Neuron (in vitro differentiated cells): ENCODE measurements around the gene COA5.
"Not testable (repeated sequence)": the region's sequence is repeated elsewhere in the genome, so short reads cannot be mapped to it uniquely, and the experiment has no call there.

Experiments
- H2AFZ ChIP-seq: one replicate; pipeline ENCODE4 v1.6.1; 2013; ENCODE audit warnings: low read depth, mild to moderate bottlenecking, inconsistent platforms, low read length, moderate library complexity
- H3K27me3 ChIP-seq: one replicate; pipeline ENCODE4 v1.6.1; 2013; ENCODE audit warnings: low read length; ENCODE audit not compliant: insufficient read depth
- H3K36me3 ChIP-seq: one replicate; pipeline ENCODE4 v1.6.1; 2013; ENCODE audit warnings: low read length; ENCODE audit not compliant: insufficient read depth
- H3K4me1 ChIP-seq: one replicate; pipeline ENCODE4 v1.6.1; 2013; ENCODE audit warnings: low read length; ENCODE audit not compliant: insufficient read depth
- H3K4me3 ChIP-seq: 2 replicates; pipeline ENCODE4 v1.5.1; 2013; ENCODE audit warnings: mild to moderate bottlenecking, low read length, moderate library complexity
- H3K9me3 ChIP-seq: one replicate; pipeline ENCODE4 v1.6.1; 2013; ENCODE audit warnings: low read length

Gene COA5

DNA sequence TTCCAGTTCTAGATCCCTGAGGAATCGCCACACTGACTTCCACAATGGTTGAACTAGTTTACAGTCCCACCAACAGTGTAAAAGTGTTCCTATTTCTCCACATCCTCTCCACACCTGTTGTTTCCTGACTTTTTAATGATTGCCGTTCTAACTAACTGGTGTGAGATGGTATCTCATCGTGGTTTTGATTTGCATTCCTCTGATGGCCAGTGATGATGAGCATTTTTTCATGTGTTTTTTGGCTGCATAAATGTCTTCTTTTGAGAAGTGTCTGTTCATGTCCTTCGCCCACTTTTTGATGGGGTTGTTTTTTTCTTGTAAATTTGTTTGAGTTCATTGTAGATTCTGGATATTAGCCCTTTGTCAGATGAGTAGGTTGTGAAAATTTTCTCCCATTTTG lies 13.6 kb downstream of the COA5 start:
- not testable (repeated sequence) for H3K4me3 ChIP-seq, H2AFZ ChIP-seq, H3K9me3 ChIP-seq, H3K4me1 ChIP-seq, H3K27me3 ChIP-seq
- H3K36me3 ChIP-seq = peaks cover 35% of the 10 kb centered on the region

DNA sequence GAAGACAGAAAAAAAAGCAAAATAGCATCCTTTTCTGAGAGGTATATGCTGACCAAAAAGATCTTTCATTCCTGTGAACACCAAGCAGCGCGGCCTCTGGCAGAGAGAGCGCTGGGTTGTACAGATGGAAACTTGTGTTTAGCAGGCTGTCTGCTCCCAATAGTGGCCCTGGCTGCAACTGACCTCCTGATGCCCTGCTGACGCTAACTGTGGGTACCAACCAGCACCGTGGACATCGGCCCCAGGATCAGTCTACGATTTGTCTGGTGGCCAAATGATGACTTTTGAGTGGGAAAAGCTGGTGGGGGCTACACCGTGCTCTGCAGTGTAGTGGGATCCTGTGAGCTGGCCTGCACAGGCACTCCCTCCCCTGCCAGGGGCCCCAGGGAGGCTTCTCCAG lies 15.7 kb downstream of the COA5 start:
- H3K4me3 ChIP-seq = no peak overlapping the region
- no peak overlapping the region for H2AFZ ChIP-seq
- no peaks in the 10 kb centered on the region for H3K27me3 ChIP-seq
- peaks cover 20% of the 10 kb centered on the region for H3K36me3 ChIP-seq
- H3K4me1 ChIP-seq = no peaks in the 10 kb centered on the region
- H3K9me3 ChIP-seq = peaks cover 3% of the 10 kb centered on the region

DNA sequence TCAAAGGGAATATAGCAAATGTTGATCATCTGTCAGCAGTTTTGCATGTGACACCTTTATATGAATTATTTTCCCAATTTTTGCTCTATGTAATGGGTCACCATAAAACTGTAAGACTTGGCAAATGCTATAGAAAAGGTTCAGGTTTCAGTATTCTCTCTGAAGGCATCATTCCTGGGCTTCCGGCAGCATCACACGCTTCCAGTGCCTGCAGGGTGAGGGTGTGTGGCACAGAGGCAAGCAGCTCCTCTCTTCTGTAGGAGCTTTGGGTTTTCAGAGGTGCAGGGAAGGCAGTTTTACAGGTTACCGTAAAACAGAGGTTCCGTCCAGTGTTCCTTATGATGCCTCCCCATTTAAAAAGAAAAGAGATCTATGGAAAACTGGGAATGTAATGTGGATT lies 18.8 kb downstream of the COA5 start:
- Histone ChIP-seq H3K4me1 (no peaks in the 10 kb centered on the region), H3K9me3 (peaks cover 3% of the 10 kb centered on the region), H3K36me3 (peaks cover 22% of the 10 kb centered on the region), H3K27me3 (no peaks in the 10 kb centered on the region), H3K4me3 (no peak overlapping the region), H2AFZ (no peak overlapping the region)

DNA sequence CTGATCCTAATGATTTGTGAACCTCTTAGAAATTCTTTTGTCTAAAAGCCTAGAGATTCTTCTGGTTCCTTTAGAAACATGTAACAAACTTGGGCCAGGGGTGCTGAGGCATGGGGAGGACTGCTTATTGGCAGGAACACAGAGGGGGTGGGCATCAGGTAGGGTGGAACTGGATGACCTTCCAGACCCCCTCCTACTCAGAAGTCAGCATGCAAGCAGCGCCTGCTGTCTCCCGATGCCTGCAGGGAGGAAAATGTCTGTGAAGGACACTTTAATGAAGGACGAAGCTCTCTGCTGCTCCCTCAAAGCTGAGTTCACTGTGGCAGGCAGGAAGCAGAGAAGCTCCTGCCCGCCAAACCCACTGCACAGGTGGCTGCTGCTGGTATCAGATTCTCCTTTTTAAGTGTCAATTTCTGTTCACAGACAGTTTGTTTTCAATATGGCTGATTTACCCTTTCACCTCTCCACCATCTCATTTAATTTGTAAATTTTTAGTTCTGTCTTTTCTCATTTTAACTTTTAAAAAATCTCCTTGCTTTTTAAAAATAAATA lies 19.4 kb downstream of the COA5 start:
- no peaks in the 10 kb centered on the region for H3K27me3 ChIP-seq
- H2AFZ ChIP-seq = no peak overlapping the region
- peaks cover 1% of the 10 kb centered on the region for H3K9me3 ChIP-seq
- H3K36me3 ChIP-seq = peaks cover 22% of the 10 kb centered on the region
- no peaks in the 10 kb centered on the region for H3K4me1 ChIP-seq
- no peak overlapping the region for H3K4me3 ChIP-seq

DNA sequence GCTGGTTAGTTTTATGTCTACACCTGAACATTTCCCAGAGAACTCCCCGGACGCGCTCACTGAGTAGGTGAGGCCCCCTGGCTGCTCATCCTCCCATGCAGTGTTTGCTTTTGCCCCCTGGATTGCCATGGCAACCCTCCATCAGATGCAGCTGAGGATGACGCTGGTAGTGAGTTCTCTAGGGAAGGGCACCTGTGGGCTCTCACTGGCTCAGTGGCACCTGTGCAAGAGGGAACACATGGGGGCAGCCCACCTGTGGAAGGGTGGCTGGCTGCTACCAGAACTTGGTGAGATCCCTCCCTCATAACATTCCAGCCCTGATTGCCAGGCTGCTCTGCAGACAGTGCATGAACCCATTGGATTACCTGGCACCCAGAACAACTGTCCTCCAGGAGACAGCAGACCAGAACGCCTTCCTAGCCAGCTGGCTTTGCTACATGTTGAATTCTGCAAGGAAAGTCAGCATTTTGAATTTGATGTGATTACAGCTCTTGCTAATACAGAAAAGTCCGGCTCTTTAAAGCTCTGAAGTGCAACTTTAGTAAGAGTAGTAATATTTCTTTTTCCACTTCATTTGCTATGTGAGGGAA lies 21.7 kb downstream of the COA5 start:
- H3K4me1 ChIP-seq = no peaks in the 10 kb centered on the region

DNA sequence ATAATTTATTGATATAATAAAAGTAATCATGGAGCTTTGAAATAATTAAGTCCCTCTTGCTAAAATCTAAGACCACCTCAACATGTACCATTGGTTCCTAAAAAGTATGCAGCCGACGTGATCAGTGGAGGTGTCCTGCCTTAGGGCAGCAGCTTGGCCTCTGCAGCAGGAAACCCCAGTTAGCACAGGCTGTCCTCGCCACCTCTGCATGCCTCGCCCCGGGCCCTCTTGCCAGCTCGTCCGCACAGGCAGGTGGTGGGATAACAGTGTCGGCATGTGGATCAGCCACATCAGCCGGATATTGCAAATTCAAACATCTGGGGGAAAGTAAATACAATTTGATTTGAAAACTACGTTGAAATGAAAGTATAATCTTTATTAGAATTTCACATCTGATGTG lies 22.9 kb downstream of the COA5 start:
- no peaks in the 10 kb centered on the region for H3K9me3 ChIP-seq
- no peaks in the 10 kb centered on the region for H3K4me1 ChIP-seq
- no peak overlapping the region for H3K4me3 ChIP-seq
- no peaks in the 10 kb centered on the region for H3K27me3 ChIP-seq
- H3K36me3 ChIP-seq = peaks cover 19% of the 10 kb centered on the region
- no peak overlapping the region for H2AFZ ChIP-seq

More for the DNA sequence above, 21.7 kb downstream of the COA5 start:
- Histone ChIP-seq H3K4me3 (no peak overlapping the region), H3K27me3 (no peaks in the 10 kb centered on the region), H3K9me3 (no peaks in the 10 kb centered on the region), H2AFZ (no peak overlapping the region), H3K36me3 (peaks cover 24% of the 10 kb centered on the region)

DNA sequence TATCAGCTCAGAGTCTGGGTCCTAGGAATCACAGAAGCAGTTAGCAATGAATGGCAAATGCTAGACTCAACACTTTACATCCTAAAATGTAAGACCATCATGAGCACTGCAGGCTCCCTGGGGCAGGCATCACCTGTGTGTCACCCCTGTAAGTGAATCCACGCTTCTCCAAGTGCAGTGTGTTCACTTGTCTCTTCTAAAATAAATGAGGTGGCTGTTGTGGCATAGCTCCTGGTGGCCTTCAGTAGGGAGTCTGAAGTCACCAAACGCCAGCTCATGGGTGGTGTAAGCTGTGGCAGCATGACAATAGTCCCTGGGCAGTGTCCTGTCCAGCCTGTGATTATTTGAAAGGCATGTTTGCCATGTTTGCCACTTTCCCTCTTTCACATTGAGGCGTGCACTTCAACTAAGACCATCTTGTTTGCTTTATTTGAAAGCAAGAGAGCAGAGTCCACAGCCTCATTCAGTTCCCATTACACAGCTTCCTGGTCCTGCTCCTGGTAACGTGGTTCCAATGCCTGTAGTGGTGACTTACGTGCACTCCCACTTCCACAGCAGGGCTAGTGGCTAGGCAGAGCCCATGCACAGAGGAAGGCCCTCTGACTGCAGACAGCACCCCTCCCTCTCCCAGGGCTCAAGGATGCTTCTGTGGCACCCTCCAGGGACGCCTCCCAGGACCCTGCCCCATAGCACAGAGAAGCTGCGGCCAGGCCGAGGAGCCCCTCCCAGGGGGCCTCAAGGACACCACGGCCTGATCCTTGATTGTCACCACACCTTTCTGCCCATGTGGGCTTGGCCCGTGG lies 24.3 kb downstream of the COA5 start:
- Histone ChIP-seq H3K4me3 (no peak overlapping the region), H3K27me3 (no peaks in the 10 kb centered on the region), H2AFZ (no peak overlapping the region), H3K9me3 (no peaks in the 10 kb centered on the region), H3K4me1 (no peaks in the 10 kb centered on the region), H3K36me3 (peaks cover 14% of the 10 kb centered on the region)

DNA sequence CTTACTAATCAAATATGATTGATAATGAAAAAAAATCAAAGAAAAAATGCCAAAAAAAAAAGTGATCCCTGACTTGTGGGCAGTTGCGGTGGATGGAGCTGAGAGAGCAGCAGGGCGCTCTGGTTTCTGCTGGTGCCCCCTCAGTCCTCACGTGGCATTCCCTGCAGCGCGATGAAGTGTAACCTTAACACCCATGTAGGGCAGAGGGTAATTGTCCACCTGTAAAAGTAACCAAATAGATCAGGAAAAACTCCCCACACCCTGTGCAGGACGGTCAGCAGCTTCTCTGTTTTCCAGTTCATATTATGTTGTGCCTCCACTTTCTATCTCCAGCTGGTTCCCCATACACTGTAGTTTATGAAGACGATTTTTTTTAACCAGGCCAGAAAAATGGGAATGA lies 25.0 kb downstream of the COA5 start:
- H3K4me3 ChIP-seq = no peak overlapping the region
- no peaks in the 10 kb centered on the region for H3K9me3 ChIP-seq
- H2AFZ ChIP-seq = no peak overlapping the region
- peaks cover 14% of the 10 kb centered on the region for H3K36me3 ChIP-seq
- no peaks in the 10 kb centered on the region for H3K4me1 ChIP-seq
- no peaks in the 10 kb centered on the region for H3K27me3 ChIP-seq

DNA sequence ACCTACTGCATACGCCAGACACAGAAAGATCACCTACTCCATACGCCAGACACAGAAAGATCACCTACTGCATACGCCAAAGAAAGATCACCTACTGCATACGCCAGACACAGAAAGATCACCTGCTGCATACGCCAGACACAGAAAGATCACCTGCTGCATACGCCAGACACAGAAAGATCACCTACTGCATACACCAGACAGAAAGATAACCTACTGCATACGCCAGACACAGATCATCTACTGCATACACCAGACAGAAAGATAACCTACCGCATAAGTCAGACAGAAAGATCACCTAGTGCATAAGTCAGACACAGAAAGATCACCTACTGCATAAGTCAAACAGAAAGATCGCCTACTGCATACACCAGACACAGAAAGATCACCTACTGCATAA lies 25.8 kb downstream of the COA5 start:
- Histone ChIP-seq H3K27me3 (no peaks in the 10 kb centered on the region), H3K9me3 (no peaks in the 10 kb centered on the region), H3K4me3 (no peak overlapping the region), H2AFZ (no peak overlapping the region), H3K4me1 (no peaks in the 10 kb centered on the region), H3K36me3 (peaks cover 15% of the 10 kb centered on the region)

DNA sequence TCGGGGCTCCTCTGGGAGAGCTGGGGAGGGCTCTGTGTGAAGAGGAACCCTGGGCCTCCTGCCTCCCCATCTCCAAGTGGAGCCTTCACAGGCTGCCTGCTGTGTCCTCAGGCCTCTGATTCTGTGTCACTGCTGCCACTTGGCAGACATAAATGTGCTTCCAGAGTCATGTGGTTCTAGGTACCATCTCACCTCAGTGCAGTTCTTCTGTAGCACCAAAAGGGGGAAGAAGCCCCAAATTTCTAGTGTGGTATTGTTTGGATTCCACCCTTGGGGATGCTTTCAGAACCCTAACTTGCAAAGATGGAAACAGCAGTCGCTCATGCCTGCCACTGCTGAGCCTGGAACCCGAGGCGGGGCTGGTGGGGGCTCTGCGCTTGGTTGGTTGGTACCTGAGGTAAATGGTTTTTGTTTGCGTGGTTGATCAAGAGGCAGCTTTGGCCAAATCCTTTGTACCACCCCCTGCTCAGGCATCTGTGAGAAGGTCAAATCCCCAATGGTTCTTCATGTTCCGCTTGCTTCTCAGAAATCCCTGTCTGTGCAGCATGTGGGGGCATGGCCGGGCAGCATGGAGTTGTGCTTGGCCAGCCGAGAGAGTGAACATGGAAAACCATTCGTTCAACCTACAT lies 27.5 kb downstream of the COA5 start:
- H3K4me3 ChIP-seq = no peak overlapping the region
- peaks cover 23% of the 10 kb centered on the region for H3K36me3 ChIP-seq
- H3K4me1 ChIP-seq = no peaks in the 10 kb centered on the region
- H3K9me3 ChIP-seq = no peaks in the 10 kb centered on the region
- H3K27me3 ChIP-seq = no peaks in the 10 kb centered on the region
- H2AFZ ChIP-seq = no peak overlapping the region

DNA sequence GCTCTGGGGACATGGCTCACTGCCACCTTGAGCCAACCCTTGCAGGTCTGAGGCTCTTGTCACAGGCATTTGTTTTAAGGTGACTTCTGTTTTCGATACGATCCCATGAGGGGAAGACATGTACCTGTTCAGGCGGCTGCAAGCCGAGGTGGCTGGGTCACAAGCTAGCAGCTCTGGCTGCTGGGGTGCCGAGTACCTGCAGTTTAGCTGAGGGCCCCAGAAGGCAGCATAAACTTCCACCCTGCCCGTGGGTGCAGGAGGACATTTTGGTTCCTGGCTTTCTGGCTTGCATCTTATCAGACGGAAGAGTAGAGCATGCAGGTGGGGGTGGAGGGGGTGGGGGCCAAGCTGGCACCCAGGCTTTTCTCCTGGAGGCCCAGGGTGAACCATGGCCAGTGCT lies 28.4 kb downstream of the COA5 start:
- H3K9me3 ChIP-seq = no peaks in the 10 kb centered on the region
- no peaks in the 10 kb centered on the region for H3K4me1 ChIP-seq
- no peak overlapping the region for H3K4me3 ChIP-seq
- H3K27me3 ChIP-seq = no peaks in the 10 kb centered on the region
- H3K36me3 ChIP-seq = peaks cover 24% of the 10 kb centered on the region
- H2AFZ ChIP-seq = no peak overlapping the region

DNA sequence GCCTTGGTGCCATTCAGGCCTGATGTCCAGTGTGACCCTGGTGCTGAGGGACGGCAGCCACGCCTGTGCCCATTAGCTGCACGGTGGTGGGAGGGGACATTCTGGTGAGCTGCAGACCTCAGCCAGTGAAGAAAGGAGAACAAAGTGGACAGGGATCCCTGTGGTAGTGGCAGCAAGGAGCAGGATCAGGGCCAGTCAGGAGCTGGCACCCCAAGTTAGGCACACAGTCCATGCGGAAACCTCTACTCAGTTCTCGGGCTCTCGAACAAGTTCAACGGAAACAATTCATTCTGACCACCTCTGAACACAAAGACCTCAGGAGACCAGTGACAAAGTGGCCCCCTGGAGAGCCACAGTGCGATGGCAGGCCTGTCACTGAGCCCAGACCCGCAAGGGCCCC lies 30.1 kb downstream of the COA5 start:
- no peaks in the 10 kb centered on the region for H3K4me1 ChIP-seq
- no peak overlapping the region for H2AFZ ChIP-seq
- H3K4me3 ChIP-seq = no peak overlapping the region
- no peaks in the 10 kb centered on the region for H3K27me3 ChIP-seq
- peaks cover 36% of the 10 kb centered on the region for H3K36me3 ChIP-seq
- no peaks in the 10 kb centered on the region for H3K9me3 ChIP-seq

DNA sequence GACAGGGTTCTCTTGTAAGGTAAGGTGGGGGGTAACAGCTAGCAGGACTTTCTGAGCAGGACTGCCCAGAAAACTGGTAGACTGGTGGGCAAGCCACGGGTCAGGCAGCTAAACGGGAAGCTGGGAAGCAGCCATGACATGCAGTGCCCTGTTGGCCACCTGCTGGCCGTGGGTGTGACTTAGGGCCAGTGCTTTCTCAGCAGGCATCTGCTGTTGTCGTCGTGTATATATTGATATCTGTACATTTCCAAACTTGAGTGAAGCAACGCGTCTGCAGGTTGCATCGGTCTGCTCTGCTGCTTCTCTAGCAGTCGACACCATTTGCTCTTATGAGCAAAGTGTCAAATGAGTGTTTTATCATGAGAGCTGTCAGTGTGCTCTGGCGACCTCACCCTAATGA lies 31.0 kb downstream of the COA5 start:
- Histone ChIP-seq H2AFZ (no peak overlapping the region), H3K4me3 (no peak overlapping the region), H3K36me3 (peaks cover 39% of the 10 kb centered on the region), H3K9me3 (no peaks in the 10 kb centered on the region), H3K4me1 (no peaks in the 10 kb centered on the region), H3K27me3 (no peaks in the 10 kb centered on the region)
